GM18526 (cell line): ENCODE data around the gene MRS2.

Experiments used
- POLR2A ChIP-seq: IDR thresholded peaks from 3 replicates; pipeline ENCODE4 v1.6.1; 2011; ENCODE audit not compliant: insufficient read length; ENCODE audit errors: extremely low read depth

Gene MRS2

GRCh38 chr6:24385536-24386269 lies 17.0 kb upstream of the MRS2 start:
- TF ChIP-seq POLR2A, result no peak

GRCh38 chr6:24387818-24388217 lies 14.9 kb upstream of the MRS2 start:
- no peak for TF ChIP-seq POLR2A

- TF ChIP-seq POLR2A, result no peak
These were observed 11.5 kb upstream of the MRS2 start for GRCh38 chr6:24391208-24391607.

GRCh38 chr6:24391756-24392405 lies 10.9 kb upstream of the MRS2 start:
- TF ChIP-seq POLR2A, result no peak

- no peak for TF ChIP-seq POLR2A
These were observed 8.5 kb upstream of the MRS2 start for GRCh38 chr6:24394061-24394779.

- no peak for TF ChIP-seq POLR2A
These were observed 7.8 kb upstream of the MRS2 start for GRCh38 chr6:24394780-24395437.

GRCh38 chr6:24396824-24397223 lies 5.9 kb upstream of the MRS2 start:
- TF ChIP-seq POLR2A, result no peak

GRCh38 chr6:24397631-24398030 lies 5.1 kb upstream of the MRS2 start:
- no peak for TF ChIP-seq POLR2A

- no peak for TF ChIP-seq POLR2A
These were observed 1.3 kb upstream of the MRS2 start for GRCh38 chr6:24401458-24401857.

GRCh38 chr6:24403501-24403824 lies 727 bp downstream of the MRS2 start:
- no peak for TF ChIP-seq POLR2A

GRCh38 chr6:24405262-24405661 lies 2.5 kb downstream of the MRS2 start:
- no peak for TF ChIP-seq POLR2A

- no peak for TF ChIP-seq POLR2A
These were observed 6.1 kb downstream of the MRS2 start for GRCh38 chr6:24408719-24409410.

GRCh38 chr6:24410622-24411021 lies 7.9 kb downstream of the MRS2 start:
- TF ChIP-seq POLR2A, result no peak

GRCh38 chr6:24412294-24412693 lies 9.6 kb downstream of the MRS2 start:
- TF ChIP-seq POLR2A, result no peak

- no peak for TF ChIP-seq POLR2A
These were observed 13.0 kb downstream of the MRS2 start for GRCh38 chr6:24415753-24416152.
